GM12872 (cell line): ENCODE measurements around the gene BTBD17.

Experiments
- TF ChIP-seq, protein P1 (sequence below): IDR thresholded peaks from 3 replicates; pipeline ENCODE4 v1.5.1; 2011; ENCODE audit warnings: low read depth, mild to moderate bottlenecking, low read length, moderate library complexity; ENCODE audit not compliant: insufficient read depth

BTBD17 gene

DNA sequence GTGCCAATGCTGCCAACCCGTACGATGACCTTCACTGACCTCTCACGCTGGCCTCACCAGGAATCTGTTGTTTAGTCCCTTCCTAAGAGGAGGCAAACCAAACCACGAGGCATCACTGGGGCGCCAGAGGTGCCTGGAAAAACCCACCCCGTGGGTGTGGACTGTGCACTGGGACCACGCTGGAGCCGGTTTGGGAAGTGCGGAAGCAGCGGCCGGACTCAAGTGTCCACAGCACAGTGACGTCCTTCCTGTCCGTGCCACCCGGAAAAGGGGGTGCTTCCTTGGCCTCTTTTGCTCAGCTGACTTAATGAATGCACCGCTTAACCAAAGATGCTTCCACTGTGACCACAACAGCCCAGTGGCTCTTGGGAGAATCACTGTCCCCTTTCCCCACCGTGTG, 44.6 kb downstream of the BTBD17 start:
- TF ChIP-seq, protein P1, sequence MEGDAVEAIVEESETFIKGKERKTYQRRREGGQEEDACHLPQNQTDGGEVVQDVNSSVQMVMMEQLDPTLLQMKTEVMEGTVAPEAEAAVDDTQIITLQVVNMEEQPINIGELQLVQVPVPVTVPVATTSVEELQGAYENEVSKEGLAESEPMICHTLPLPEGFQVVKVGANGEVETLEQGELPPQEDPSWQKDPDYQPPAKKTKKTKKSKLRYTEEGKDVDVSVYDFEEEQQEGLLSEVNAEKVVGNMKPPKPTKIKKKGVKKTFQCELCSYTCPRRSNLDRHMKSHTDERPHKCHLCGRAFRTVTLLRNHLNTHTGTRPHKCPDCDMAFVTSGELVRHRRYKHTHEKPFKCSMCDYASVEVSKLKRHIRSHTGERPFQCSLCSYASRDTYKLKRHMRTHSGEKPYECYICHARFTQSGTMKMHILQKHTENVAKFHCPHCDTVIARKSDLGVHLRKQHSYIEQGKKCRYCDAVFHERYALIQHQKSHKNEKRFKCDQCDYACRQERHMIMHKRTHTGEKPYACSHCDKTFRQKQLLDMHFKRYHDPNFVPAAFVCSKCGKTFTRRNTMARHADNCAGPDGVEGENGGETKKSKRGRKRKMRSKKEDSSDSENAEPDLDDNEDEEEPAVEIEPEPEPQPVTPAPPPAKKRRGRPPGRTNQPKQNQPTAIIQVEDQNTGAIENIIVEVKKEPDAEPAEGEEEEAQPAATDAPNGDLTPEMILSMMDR = no peak

DNA sequence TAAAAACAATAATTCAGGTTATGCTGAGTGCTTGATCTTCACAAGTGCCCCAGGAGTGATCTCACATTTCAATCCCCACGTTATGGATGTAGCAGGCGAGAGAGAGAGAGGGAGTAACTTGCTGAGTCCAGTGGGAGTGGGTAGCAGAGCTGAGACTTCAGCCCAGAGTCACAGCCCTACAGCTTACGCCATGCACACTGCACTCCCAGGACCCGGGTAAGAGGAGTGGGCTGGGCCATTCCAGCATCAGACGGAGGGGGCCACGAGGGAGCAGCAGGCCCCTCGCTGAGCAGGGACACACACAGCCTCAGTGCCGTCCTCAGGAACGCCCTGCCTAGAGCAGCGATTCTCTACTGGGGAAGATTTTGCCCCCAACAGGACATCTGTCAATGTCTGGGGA, 45.4 kb downstream of the BTBD17 start:
- TF ChIP-seq, protein P1 = no peak

DNA sequence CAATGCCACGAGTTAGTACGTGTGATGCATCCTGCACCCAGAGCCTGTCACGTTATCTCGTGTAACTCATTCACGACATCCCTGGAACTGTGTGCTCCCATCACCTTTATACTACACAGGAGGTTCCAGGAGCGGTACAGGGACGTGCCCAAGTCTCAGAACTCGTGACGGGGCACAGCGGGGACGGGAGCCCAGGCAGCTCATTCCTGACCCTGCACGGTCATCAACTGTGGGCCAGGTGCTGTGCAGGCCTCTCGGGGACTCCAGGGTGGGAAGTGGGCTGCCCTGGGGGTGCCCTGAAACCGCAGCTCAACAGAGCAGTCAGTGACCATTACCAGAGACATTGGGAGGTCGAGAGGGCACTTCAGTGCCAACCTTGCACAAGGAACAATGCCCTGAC, 46.8 kb downstream of the BTBD17 start:
- TF ChIP-seq, protein P1 = no peak

DNA sequence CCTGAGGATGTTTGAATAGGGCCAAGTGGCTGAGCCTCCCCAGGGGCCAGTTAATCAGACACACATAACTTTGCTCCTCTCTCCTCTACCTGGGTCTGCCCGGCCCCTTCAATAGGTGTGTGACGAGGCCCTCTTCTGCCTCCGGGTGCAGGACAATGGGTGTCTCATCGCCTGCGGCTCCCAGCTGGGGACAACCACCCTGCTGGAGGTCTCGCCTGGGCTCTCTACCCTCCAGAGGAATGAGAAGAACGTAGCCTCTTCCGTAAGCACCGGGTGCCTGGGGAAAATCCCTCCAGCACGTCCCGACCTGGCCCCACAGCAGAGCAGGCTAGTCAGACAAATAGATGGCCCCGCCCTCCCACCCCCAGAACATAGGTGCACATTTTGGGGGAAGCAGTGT, 51.8 kb downstream of the BTBD17 start:
- TF ChIP-seq, protein P1 = no peak

DNA sequence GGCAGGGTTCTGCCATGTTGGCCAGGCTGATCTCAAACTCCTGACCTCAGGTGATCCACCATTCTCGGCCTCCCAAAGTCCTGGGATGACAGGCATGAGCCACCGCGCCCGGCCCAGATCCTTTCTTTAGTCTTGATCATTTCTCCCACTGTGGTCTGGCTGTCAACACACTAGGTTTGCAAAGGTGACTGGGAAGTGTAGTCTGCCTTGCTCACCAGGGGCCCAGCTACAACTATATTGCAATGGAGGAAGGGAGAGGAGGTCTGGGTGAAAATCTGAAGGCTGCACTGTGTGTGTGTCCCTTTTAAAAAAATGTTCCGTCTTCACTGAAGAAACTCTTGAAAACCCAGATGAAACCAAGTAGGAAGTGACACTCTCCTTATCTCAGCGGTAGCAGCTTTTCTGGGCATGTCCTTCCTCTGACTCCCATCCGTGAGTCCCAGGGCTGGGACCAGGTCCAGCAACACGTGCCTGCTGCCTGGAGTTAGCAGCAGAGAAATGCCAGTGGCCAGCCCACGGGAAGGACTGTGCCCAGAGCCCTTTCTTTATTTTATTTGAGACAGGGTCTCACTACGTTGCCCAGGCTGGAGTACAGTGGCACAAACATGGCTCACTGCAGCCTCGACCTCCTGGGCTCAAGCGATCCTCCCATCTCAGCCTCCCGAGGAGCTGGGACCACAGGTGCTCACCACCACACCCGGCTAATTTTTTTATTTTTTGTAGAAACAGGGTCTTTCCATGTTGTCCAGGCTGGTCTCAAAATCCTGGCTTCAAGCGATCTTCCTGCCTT, 53.5 kb downstream of the BTBD17 start:
- TF ChIP-seq, protein P1 = no peak
